ENCODE results near the gene IGBP1.

DNA sequence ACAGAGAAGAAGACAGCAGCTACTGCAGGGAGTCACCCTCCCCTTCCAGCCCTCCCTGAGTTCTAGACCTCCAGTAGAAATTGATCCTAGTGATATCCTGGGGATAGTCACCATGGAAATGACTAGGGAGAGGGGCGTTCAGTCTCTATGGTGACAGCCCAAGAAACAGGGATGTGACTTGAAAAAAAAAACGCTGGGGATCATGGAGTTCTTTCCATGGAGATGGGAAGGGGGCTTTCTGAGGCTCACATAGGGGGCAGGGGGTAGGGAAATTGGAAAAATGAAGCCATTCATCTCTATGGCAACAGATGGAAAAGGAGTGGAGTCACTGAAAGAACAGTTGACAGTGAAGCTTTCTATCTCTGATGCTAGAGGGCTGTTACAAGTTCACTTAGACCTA is 28.0 kb upstream of the IGBP1 start:
- TF ChIP-seq, protein P1, sequence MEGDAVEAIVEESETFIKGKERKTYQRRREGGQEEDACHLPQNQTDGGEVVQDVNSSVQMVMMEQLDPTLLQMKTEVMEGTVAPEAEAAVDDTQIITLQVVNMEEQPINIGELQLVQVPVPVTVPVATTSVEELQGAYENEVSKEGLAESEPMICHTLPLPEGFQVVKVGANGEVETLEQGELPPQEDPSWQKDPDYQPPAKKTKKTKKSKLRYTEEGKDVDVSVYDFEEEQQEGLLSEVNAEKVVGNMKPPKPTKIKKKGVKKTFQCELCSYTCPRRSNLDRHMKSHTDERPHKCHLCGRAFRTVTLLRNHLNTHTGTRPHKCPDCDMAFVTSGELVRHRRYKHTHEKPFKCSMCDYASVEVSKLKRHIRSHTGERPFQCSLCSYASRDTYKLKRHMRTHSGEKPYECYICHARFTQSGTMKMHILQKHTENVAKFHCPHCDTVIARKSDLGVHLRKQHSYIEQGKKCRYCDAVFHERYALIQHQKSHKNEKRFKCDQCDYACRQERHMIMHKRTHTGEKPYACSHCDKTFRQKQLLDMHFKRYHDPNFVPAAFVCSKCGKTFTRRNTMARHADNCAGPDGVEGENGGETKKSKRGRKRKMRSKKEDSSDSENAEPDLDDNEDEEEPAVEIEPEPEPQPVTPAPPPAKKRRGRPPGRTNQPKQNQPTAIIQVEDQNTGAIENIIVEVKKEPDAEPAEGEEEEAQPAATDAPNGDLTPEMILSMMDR (IDR thresholded peaks at IDR 0.05; ENCODE audit: borderline replicate concordance, extremely low read depth, low read length, poor library complexity, severe bottlenecking): no peak
- no peak for TF ChIP-seq EZH2 (IDR thresholded peaks at IDR 0.05; ENCODE audit: borderline replicate concordance, low read depth, low read length, severe bottlenecking)

All from DND-41 (cell line).